Psoas muscle (tissue), 8 donors: ENCODE results near the gene HAGH. TPM values are rescaled to one million over a fixed set of nuclear protein-coding genes. Genes with fewer than 3 reads are reported as not detected.
A peak's percentile ranks its signal among the peaks of the same experiment; 100 is the strongest.
"Not testable (repeated sequence)": the region's sequence is repeated elsewhere in the genome, so short reads cannot be mapped to it uniquely, and the experiment has no call there.

Experiments
- ATAC-seq, 4 donors: fragments of 200-7000 bp; cut with Tn5 transposase; one replicate each; pipeline ENCODE4 v1.9.1; 2020; ENCODE audit warnings: moderate library complexity in 3 of 4, mild to moderate bottlenecking in 2 of 4
- DNase-seq, 2 donors: peaks; one replicate each; pipeline ENCODE4 v3.0.0-alpha.2; 2020
- H3K27ac ChIP-seq: fragments of 200-600 bp; one replicate; pipeline ENCODE4 v1.8.0; 2022
- H3K27me3 ChIP-seq, 3 donors: fragments of 200-600 bp in 1 of 3; one replicate each; pipeline versions ENCODE4 v1.6.1 to v1.8.0; 2013 to 2022; ENCODE audit warnings: low read length in 2 of 3, mild to moderate bottlenecking in 2 of 3, moderate library complexity in 1 of 3; ENCODE audit not compliant: insufficient read depth in 3 of 3
- H3K36me3 ChIP-seq, 2 donors: fragments of 200-600 bp in 1 of 2; one replicate each; pipeline versions ENCODE4 v1.6.1 to v1.8.0; 2013 to 2022; ENCODE audit warnings: low read depth in 1 of 2, mild to moderate bottlenecking in 1 of 2, moderate library complexity in 1 of 2; ENCODE audit not compliant: insufficient read depth in 1 of 2
- H3K4me1 ChIP-seq: fragments of 200-600 bp; one replicate; pipeline ENCODE4 v1.8.0; 2022
- H3K4me3 ChIP-seq: fragments of 200-600 bp; one replicate; pipeline ENCODE4 v1.8.0; 2022; ENCODE audit warnings: mild to moderate bottlenecking
- H3K9me3 ChIP-seq: fragments of 200-600 bp; one replicate; pipeline ENCODE4 v1.8.0; 2022
- WGBS, 3 donors: extraction: QIAGEN DNeasy Blood & Tissue Kit; methylation state at CpG; one replicate each; pipeline versions ENCODE4 v1.1.6 to v1.1.7; 2013; 5-methylcytosine and 5-hydroxymethylcytosine counted together
- intact Hi-C, 2 donors: fragments of 100-400 bp; cut with DNase I; formaldehyde crosslinking; loops; one replicate each; pipeline versions ENCODE4 v1.11.0 to v1.14.2; 2022
- polyA plus RNA-seq, 3 donors: library from polyadenylated mRNA; stranded (reverse); fragments of 200-250 nt; gene quantifications; one replicate each; pipeline ENCODE4 v1.2.3, GENCODE V29; 2013
- total RNA-seq, 4 donors: library from RNA; stranded (reverse); fragmentation: NEBNext Ultra II Directional in 2 of 4; extraction: Animal tissue kit (Norgen Biotek cat#: 25700) in 2 of 4; gene quantifications; one replicate each; pipeline versions ENCODE4 v1.2.1 to v1.2.4, GENCODE V29; 2021 to 2023
- TF ChIP-seq, protein P1 (sequence below): fragments of 200-600 bp; IDR thresholded peaks from one replicate; pipeline ENCODE4 v1.8.0; 2022; ENCODE audit warnings: antibody characterized with exemption
- donor health status: healthy with polysubstance abuse.
- donor health status: DM: no; HTN: no; CAD: no; lungs with moderate emphysema.
- donor health status: Bipolar disorder and iron deficiency.
- donor health status: healthy.
- donor health status: DM: yes; HTN: yes; CAD: no.
- donor health status: DM: no; HTN: no; CAD: no.
- donor health status: DM: no; HTN: no; CAD: no.
- donor health status: DM: yes; HTN: yes; CAD: no.

HAGH gene
- total and polyA plus RNA-seq, 7 donors = 112 to 277 (median 160) TPM

DNA sequence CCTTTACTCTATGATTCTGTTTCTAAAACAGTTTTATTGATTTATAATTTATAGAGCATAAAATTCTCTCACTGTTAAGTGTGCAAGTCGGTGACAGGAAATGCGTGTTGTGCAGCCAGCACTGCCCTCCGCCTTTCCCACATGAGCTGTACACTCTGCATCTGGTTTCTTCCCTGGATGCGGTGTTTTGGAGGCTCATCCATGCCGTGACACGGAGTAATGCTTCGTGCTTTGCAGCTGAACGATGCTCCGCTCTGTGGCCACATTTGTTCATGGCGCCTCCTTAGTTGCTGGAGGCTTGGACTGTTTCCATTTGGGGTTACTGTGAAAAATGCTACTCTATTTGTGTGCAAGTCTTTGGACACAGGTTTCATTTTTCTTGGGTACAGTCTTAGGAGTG is 25.9 kb downstream of the HAGH start:
- Histone ChIP-seq H3K4me1 (no peaks in the 10 kb centered on the region), H3K36me3 (peaks cover 0 to 7% of the 10 kb centered on the region in 2 donors), H3K27me3 (no peaks in the 10 kb centered on the region), H3K27ac (no peak overlapping the region), H3K4me3 (no peak overlapping the region), H3K9me3 (no peaks in the 10 kb centered on the region)
- TF ChIP-seq, protein P1, sequence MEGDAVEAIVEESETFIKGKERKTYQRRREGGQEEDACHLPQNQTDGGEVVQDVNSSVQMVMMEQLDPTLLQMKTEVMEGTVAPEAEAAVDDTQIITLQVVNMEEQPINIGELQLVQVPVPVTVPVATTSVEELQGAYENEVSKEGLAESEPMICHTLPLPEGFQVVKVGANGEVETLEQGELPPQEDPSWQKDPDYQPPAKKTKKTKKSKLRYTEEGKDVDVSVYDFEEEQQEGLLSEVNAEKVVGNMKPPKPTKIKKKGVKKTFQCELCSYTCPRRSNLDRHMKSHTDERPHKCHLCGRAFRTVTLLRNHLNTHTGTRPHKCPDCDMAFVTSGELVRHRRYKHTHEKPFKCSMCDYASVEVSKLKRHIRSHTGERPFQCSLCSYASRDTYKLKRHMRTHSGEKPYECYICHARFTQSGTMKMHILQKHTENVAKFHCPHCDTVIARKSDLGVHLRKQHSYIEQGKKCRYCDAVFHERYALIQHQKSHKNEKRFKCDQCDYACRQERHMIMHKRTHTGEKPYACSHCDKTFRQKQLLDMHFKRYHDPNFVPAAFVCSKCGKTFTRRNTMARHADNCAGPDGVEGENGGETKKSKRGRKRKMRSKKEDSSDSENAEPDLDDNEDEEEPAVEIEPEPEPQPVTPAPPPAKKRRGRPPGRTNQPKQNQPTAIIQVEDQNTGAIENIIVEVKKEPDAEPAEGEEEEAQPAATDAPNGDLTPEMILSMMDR = no peak
- ATAC-seq (no peak), DNase-seq (no peak)
- 44 to 70% (median 45%) methylated on average over 10 of the region's 10 CpGs for WGBS, 3 donors
- intact Hi-C loops = no loop called here

DNA sequence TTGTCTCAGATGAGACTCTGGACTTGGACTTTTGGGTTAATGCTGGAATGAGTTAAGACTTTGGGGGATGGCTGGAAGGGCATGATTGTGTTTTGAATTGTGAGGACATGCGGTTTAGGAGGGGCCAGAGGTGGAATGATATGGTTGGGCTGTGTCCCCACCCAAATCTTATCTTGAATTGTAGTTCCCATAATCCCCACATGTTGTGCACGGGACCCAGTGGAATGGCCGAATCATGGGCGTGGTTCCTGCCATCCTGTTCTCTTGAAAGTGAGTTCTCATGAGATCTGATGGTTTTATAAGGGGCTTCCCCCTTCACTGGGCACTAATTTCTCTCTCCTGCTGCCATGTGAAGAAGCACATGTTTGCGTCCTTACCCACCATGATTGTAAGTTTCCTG is 27.4 kb downstream of the HAGH start:
- intact Hi-C loops, H3K4me1 ChIP-seq, DNase-seq, ATAC-seq, H3K4me3 ChIP-seq, H3K27me3 ChIP-seq, H3K9me3 ChIP-seq, H3K36me3 ChIP-seq, H3K27ac ChIP-seq: not testable (repeated sequence)
- WGBS, 3 donors = 71 to 87% (median 82%) methylated on average over 5 of the region's 5 CpGs

DNA sequence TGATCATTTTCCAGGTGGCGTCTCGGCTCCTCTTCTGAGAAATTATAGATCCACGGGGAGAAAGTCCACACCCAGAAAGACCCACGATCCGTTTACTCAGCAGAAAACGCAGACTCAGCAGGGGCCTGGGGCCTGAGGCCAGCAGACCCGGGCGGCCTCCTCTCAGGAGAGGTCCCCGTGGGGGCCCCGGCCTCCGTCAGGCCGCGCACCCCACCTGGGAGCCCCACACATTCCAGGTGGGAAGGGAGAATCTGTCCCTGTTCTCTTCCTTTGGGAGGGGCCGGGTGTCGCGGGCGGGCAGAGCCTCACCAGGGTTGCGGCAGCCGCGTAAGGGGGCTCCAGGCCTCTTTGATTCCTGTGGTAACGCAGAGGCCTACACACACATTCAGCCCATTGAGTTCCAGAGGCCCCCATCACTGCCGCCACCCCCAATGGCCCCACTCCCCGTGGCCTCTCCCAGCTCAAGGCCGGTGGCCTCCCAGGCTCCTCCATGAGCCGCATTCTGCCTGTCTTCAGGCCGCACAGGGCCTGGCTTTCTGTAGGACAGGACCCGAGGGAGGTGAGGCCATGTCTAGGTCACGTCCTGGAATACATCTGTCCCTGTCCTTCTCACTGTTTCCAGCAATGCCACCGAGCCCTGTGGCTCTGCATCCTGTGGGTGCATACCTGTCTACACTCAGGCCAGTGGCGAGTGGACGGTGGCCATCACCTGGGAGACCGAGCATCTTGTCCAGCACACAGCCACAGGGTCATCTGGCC is 31.5 kb downstream of the HAGH start:
- Histone ChIP-seq H3K4me3 (no peak overlapping the region), H3K9me3 (no peaks in the 10 kb centered on the region), H3K27ac (no peak overlapping the region), H3K36me3 (peaks cover 0 to 14% of the 10 kb centered on the region in 2 donors), H3K27me3 (no peaks in the 10 kb centered on the region), H3K4me1 (no peaks in the 10 kb centered on the region)
- WGBS, 3 donors = 70 to 71% (median 71%) methylated on average over 31 to 32 of the region's 32 CpGs
- ATAC-seq (no peak), DNase-seq (no peak)
- intact Hi-C loops = no loop called here
- TF ChIP-seq, protein P1 = no peak

DNA sequence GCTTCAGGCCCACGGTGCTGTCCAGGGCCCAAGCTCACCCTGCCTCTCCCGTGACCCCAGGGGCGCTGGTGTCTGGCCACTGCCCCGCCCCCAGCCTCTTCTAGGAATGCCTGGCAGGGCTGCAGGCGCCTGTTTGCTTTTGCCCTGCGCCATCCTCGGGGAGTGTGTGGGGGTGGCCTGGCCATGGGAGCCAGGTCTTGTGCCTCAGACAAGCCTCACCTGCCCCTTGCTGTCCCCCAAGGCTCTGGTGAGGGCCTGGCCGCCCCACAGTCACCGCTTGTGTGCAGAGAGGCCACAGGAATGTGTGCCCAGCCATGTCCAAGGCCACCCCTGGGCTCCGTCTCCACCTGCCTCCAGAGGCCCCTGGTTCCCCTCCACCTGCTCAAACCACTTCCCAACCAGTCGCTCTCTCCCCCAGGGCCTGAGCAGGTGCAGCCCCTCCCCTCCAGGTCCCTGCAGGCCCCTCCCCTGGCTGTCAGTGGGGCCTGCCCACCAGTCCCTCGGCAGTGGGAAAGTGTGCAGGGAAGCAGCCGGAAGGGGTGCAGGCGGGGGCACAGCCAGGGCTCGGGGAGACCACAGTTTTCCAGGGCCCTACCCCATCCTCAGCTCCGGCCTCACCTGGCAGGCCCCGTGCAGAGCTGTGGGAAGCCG is 32.3 kb downstream of the HAGH start:
- H3K27me3 ChIP-seq = no peaks in the 10 kb centered on the region
- H3K36me3 ChIP-seq = peaks cover 0 to 22% of the 10 kb centered on the region in 2 donors
- ATAC-seq (peak in 1 of 4 donors; percentile 20), DNase-seq (peak in 1 of 2 donors; percentile 10)
- H3K9me3 ChIP-seq = no peaks in the 10 kb centered on the region
- intact Hi-C loops = no loop called here
- H3K27ac ChIP-seq = no peak overlapping the region
- TF ChIP-seq, protein P1 = no peak
- 46 to 61% (median 52%) methylated on average over 17 to 18 of the region's 18 CpGs for WGBS, 3 donors
- no peak overlapping the region for H3K4me3 ChIP-seq
- no peaks in the 10 kb centered on the region for H3K4me1 ChIP-seq

DNA sequence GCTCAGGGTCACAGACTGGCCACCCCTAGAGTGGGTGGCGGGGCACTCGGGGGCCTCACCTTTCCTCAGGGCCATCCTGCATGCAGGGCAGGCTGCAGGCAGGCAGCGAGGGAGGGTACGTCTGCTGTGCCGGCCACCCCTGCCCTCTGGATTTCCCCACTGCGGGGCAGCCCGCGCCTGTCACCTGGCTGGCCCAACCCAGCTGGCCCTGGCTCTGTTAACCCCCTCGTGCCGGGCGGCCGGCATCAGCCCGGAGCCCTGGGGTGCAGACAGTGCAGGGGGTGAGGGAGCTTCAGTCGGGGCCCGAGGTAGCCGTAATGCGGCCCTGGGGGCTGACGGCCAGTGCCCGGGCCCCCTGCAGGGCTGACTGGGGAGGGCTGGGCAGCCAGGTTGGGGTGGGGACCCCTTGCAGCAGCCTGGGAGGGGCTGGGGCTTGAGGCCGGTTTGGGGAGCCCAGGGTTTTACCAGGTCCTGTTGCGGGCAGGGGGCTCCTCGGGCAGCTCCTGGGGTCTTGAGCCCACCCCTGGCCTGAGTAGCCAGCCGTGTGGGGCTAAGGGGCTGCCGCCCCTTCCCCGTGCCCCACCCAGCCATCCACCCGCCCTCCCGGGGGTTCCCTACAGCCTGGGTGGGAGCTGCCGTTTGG is 32.9 kb downstream of the HAGH start, which contains the start of gene IGFALS:
Gene IGFALS, minus strand, starts transcription at position 128 of the 643 bp plus-strand sequence. Its CDS starts 53 bp downstream, at position 75.
- peak in 1 of 2 donors; percentile 9 for DNase-seq
- Histone ChIP-seq H3K4me1 (no peaks in the 10 kb centered on the region), H3K9me3 (no peaks in the 10 kb centered on the region), H3K27ac (no peak within 1 kb of the TSS), H3K4me3 (no peak within 1 kb of the TSS), H3K36me3 (peaks cover 0 to 28% of the 10 kb centered on the region in 2 donors), H3K27me3 (no peaks in the 10 kb centered on the region)
- TF ChIP-seq, protein P1 = no peak
- ATAC-seq = peak in 2 of 4 donors; percentile 10 to 18
- WGBS, 3 donors = 46 to 53% (median 50%) methylated on average over 25 to 28 of the region's 28 CpGs
- intact Hi-C loops = no loop called here
